ENCODE results near the gene CDHR5. TPM values are rescaled to one million over a fixed set of nuclear protein-coding genes. Genes with fewer than 3 reads are reported as not detected.

CDHR5 gene
- total RNA-seq: not detected
- under 1 TPM; 0.46 to 0.77 (median 0.69) TPM for polyA plus RNA-seq (ENCODE audit: insufficient read length in 6 of 6)
- long read RNA-seq, donor 1: 0 reads
- long read RNA-seq, donor 2: 0 reads
- long read RNA-seq, donor 3: 0 reads
- long read RNA-seq, donor 4: 0 reads
- long read RNA-seq, donor 5: 0 reads
- long read RNA-seq, donor 6: 0 reads
- long read RNA-seq, donor 7: 0 reads
- long read RNA-seq, donor 8: 0 reads
- long read RNA-seq, donor 9: 0 reads
- long read RNA-seq, donor 10: 0 reads
- long read RNA-seq, donor 11: 0 reads
- long read RNA-seq, donor 12: 0 reads

DNA sequence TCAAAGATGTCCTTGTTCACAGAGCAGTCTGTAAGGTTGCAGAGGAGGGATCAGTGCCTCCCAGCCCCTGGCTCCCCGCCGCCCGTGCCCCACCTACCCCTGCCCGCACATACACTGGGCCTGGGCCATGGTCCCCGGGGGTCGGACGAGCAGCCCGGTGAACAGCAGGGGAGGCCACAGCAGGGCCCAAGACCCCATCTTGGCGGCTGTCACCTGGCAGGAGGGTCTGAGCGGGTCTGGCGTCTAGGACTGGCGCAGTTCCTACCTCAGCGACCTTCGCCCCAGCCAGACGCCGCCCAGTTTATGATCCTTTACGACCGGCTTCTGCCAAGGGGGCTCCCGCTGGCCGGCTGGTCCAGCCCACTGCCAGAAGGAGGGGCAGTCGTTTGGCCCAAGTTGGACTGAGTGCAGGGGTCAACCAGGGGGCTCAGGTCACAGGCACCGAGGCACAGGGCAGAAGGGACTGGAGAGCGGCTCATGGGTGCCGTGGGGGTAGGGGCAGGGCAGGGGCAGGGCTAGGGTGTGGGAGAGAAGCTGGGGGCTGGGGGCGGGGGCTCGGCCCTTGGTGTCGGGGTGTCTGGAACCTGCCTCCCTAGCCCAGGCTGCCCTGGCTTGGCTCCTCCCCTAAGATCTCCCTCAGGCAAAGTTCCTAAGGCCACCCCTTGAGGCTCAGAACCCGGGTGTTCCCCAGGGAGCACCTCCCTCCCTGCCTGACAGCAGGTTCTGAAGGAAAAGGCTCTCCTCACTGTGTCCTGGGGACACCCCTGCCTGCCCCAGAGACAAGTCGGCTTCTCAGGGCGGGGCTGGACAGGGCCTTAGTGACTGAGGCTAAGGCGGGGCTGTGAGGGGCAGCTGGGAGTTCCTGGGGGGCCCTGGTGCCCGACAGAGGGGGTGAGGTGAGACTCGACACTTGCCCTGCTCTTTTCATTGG lies at the start of gene CDHR5:
CDHR5 (minus strand) TSS at position 251 of the 931 bp plus-strand sequence; CDS start at position 198, 53 bp downstream.
- TF ChIP-seq CTCF (IDR thresholded peaks at IDR 0.05): no peak
- Histone ChIP-seq H3K9me3 (no peaks in the 10 kb centered on the region), H3K4me3 (no peak within 1 kb of the TSS), H3K4me1 (peaks cover 0 to 13% of the 10 kb centered on the region in 2 donors), H3K36me3 (no peaks in the 10 kb centered on the region), H3K27me3 (peaks cover 14 to 46% of the 10 kb centered on the region in 2 donors), H3K27ac (no peak within 1 kb of the TSS)
- DNase-seq: no peak
- no peak for ATAC-seq
- intact Hi-C loops (cut with DNase I): no loop called here

DNA sequence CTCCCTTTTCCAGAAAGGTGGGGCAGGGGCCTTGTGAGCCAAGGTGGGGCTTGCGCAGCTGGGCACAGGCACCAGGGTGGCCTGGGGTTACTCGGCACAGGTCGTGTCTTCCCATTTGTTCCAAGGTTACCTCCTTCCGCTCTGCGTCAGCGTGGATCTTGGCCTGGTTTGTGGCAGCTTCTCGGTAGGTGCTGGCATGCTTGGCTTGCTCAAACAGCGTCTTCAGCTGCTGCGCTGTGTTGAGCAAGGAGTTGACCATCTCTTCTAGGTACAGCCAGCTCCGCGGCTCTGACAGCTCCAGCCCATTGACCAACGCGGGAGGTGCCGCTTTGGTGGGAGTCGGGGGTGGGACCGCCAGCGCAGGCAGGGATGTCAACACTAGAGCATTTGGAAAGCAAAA lies 49.7 kb upstream of the CDHR5 start:
- ATAC-seq: no peak
- intact Hi-C loops (cut with DNase I): no loop called here
- Histone ChIP-seq H3K27me3 (no peaks in the 10 kb centered on the region), H3K27ac (no peak overlapping the region), H3K4me1 (no peaks in the 10 kb centered on the region), H3K9me3 (no peaks in the 10 kb centered on the region), H3K4me3 (no peak overlapping the region), H3K36me3 (peaks cover 0 to 79% of the 10 kb centered on the region in 2 donors)
- no peak for TF ChIP-seq CTCF (IDR thresholded peaks at IDR 0.05)
- DNase-seq: no peak

DNA sequence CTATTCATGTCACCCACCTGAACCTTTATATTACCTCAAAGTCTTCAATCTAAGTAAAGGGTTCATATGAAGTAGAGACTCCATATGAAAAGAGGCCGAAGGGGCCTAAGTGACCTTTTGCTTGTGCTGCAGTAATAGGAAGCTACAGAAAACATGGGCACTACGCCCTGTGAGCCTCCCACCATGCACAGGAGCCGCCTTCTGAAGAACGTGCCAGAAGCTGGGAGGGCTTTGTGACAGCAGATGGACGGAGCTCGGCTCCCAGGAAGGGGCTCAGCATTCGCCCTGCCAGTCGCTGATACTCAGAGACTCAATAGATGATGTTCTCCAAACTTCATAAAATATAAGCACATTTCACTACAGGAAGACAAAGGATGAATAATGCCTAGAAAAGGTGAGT lies 49.1 kb upstream of the CDHR5 start:
- intact Hi-C loops (cut with DNase I): no loop called here
- ATAC-seq (no peak), DNase-seq (no peak)
- H3K36me3 ChIP-seq: peaks cover 0 to 79% of the 10 kb centered on the region in 2 donors
- H3K27me3 ChIP-seq: no peaks in the 10 kb centered on the region
- H3K4me1 ChIP-seq: no peaks in the 10 kb centered on the region
- no peak for TF ChIP-seq CTCF (IDR thresholded peaks at IDR 0.05)
- H3K9me3 ChIP-seq: no peaks in the 10 kb centered on the region
- no peak overlapping the region for H3K27ac ChIP-seq
- H3K4me3 ChIP-seq: no peak overlapping the region

- no peak for TF ChIP-seq CTCF (IDR thresholded peaks at IDR 0.05)
- Histone ChIP-seq H3K4me1 (peaks cover 0 to 8% of the 10 kb centered on the region in 2 donors), H3K9me3 (no peaks in the 10 kb centered on the region), H3K36me3 (peaks cover 0 to 57% of the 10 kb centered on the region in 2 donors), H3K4me3 (no peak overlapping the region), H3K27ac (no peak overlapping the region), H3K27me3 (no peaks in the 10 kb centered on the region)
- ATAC-seq: peak; percentile 60
- intact Hi-C loops (cut with DNase I): no loop called here
- DNase-seq: no peak
These were observed 41.0 kb upstream of the CDHR5 start for GRCh38 chr11:665704-666281.
